Activated CD8-positive, alpha-beta memory T cell treated with anti-CD3 and anti-CD28 coated beads for 1 hour (primary cell): Measurements from ENCODE around the gene DPF3.

Experiments used
- DNase-seq, 2 donors: peaks; one replicate each; pipeline ENCODE4 v3.0.0-alpha.2; 2020; ENCODE audit warnings: low read depth in 1 of 2; ENCODE audit errors: extremely low read depth in 1 of 2

The DPF3 gene

DNA sequence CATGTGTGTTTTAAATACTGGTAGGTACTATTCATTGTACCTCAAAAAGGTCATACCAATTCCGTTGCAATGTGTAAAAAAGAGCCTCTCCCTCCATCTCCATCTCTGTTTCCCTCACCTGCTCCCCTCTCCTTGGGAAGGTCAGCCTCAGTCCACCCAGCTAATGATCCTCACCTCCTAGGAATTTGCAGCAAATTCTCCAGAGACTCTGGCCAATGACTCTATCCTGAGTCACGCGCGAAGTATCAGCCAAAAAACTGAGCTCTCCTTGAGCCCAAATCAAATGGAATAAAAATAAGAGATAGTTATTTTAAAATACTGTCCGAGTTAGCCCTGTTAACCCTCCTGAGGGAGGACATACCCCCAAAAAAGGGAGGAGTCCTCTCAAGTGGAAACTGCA is 148.4 kb downstream of the DPF3 start:
- no peak for DNase-seq

DNA sequence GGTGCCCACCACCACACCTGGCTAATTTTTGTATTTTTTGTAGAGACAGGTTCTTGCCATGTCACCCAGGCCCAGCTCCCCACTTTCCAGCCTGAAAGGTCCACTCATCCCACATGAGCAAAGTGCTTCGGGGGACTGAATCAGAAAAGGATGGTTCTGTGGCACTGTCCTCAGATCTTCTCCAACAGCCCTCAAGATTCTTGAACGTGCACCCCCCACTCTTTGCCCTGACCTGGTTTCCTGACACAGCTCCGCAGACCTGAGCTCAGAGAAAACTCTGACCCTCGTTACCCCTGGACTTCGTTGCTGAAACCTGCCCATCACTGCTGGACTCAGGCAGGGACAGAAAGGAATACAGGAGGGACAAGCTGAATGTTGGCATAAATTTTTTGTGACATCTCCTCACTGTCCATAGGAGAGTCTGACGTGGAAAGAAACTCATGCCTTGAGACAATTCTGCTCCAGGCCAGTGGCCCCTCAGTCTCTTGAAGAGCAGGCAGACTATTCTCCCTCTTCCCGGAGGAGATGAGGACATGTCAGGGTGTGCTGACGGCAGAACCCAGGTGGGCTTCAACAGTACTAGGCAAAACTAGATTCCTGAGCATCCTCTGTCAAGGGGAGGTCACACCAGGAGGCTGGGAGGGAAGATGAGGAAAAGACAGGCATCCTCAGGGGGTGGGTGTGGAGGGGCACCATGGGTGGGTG is 149.3 kb downstream of the DPF3 start:
- DNase-seq = no peak

DNA sequence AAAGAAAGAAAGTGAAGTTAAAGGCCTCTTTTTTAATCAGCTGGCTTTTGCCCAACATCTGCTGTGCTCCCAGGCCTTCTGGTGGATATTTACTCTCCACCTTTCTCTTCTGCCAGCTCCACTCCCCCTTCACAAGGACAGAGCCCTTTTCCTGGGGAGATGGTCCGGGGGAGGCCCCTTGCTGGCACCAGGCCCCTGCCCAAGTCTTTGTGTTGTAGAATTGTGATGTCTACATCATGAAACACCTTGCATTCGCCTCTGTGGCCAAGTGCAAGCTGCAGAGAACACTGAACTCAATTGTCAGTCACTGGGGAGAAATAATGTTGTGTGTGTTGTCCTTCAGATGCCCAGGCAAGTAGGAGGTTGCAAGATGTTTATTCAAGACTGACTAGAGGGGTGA is 150.3 kb downstream of the DPF3 start:
- DNase-seq = no peak

DNA sequence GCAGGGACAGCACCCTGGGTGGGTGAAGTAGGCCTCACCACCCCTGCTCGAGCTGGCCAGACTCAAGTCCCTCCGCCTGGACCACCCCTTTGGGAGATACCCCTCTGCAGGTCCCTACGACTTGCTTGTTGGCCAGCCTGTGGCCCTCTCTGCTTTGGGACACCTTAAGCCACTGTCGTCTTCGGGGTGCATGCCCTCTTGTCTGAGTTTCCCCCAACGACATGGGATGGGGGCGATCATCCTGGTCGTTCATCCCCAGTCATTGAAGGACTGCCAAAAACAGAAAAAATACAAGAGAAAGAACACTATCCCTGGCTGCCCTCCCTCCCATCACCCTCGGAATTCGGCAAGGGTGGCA is 151.1 kb downstream of the DPF3 start:
- no peak for DNase-seq

DNA sequence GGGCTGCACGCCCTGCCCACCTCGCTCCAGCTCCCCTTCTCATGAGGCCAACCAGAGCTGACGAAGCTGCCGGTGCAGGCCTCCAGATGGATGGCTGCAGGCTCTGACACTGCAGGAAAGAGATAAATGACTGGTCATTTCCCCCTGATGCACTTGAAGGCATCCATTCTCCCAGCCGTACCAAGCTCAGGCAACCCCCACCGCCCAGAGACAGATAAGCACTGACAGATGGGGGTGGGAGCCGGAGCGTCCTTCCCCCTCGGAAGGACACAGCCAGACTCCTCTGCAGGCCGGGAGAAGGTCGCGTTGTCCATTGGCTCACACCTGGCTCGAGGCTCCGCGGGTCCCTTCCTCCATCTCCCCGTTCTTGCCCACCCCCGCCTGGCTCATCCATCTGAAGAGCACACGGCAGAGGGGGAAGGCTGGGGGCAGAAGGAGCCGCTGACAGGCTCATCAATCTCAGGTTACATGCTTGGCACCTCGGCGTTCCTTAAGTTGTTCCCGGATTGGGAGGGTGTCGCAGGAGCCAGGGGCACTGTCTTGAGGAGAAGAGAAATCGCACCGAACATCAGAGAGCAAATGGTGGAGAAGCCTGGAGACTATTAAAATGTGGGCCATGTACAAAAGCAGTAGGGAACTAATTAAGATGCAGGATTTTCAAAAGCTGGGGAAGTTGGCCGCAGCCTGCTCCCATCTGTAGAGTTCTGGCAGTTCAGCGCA is 151.6 kb downstream of the DPF3 start:
- no peak for DNase-seq

DNA sequence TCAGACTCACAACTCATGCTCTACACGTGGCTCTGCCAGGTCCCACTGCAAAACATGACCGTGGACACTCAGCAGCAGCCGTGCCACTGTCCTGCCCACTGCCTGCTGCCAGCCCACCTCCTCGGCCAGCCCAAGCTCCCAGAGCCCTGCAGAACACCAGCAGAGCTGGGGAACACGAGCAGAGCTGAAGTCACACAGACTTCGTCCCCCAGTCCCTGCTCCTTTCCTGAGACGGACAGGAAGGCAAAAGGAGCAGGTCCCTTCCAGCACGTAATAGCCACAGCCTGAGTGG is 152.1 kb downstream of the DPF3 start:
- DNase-seq = no peak

DNA sequence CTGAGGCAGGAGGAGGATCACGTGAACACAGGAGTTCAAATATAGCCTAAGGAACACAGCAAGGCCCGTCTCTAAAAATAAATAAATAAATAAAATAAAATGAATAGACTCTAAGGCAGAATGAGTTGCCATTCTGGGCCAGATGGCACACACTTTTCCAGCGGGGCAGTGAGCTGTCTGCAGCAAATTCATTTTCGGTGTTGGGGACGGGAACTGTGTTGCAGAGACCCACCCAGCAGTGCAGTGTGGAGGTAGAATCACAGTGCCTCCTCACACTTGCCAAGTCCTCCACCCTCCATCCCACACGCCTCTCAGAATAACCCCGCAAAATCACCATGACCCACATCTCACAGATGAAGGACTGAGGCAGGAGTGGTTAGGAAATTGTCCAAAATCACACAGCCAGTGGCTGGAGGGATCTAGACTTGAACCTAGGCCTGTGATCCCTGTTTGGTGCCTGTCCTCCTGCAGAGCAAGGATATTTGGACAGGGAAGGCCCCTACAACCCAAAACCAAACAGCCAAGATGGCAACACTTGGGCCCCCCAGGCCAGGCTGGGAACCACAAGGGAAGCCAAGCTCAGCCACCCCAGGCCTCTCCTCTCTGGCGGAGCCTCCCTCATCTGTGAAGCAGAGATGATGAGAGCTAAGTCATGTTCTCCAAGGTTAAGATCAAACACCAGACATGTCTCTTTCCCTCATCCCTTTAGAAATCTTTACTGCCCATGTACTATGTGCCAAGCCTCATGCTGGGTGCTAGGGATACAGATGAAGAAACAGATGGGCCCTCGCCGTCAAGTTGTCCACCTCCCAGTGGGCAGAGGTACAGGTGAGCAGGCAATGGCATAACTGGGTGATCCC is 152.7 kb downstream of the DPF3 start:
- no peak for DNase-seq

DNA sequence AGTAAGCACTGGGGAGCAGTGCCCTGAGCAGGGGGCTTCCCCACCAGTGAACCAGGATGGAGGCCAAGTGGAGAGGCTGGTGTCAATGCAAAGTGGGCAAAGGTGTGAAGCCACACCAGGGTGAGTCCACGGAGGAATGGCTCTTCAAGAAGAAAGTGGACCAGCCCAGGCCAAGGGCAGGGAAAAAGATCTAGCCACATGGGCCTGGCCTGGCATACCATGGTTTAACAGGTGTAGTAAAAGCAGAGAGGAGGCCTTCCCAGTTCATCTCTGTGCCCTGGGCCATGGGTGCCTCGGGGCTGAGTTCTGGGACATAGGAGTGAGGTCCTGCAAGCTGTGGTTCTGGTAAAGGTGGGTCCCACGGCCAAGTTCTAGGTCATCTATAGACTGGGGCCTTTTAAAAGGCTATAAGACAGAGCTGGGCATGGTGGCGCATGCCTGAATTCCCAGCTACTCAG is 153.4 kb downstream of the DPF3 start:
- DNase-seq = no peak

DNA sequence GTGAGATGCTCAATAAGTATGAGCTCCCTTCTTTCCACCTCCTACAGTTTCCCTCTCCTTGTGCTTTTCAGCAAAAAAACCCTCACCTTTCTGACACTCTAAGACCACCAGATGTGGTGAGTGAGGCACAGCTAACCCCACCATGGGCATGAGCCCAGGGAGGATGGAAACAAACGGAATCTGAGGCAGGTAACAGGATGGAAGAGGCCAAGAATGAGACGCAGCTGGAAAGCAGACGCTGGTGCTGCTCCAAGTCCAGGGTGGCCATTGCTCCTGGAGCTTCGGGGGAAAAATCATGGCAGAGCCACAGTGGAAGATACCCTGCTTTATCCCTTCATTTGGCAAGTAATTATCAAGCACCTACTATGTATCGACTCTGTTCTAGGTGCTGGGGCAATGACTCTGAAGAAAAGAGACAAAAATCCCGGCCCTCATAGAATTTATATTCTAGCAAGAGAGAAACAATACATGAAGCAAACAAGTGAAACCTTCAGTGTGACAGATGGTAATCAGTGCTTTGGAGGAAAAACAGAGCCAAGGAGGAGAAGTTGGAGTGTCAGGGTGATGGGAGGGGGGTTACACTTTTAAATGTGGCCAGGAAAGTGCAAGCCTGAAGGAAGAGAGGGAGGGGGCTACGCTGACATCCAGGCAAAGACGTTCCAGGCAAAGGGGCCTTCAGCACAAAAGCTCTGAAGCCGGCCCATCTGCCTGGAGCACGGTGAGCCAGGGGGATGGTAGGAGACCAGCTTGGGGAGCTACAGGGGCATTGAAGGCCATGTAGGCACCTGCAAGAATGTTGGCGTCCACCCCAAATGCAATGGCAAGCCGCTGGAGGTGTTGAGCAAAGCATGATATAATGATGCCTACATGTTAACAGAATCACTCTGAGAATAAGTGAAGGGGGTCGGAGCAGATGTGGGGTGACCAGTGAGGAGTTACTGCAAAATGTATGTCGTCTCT is 154.2 kb downstream of the DPF3 start:
- no peak for DNase-seq

DNA sequence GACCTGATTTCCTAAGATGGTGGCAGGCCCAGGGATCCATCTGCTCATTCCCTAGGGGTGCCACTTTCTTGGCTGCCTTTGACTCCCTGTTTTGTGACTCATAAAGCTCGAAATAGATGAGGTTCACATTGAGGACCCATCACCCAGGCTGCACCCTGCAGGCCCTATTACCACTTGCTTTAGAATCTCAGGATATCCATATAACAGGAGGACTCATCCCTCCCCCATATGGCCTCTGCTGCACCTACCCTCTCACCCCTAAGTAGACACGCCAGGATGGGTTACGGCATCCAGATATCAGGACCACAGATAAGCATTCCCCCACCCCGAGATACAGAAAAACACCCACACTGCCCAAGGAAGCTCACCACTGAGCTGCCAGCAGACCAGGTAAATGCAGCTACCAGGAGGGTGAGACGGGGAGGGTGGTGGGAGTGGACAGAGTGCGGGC is 155.7 kb downstream of the DPF3 start:
- no peak for DNase-seq

DNA sequence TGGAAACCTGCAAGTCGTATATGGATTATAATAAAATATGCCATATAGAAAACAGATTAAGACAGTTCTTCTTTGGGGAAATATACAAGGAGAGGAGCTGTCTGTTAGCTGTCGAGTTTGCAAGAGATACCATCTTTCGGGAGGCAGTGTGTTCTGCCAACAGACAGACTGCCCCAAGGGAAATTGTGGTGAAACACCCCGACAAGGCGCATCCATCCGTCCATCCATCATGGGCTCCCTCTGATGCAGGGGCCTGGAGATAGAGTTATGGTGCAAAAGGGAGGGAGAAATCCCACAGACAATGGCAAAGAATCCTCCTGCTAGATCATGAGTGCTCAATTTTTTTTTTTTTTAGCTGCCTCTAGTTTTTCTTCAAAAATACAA is 156.3 kb downstream of the DPF3 start:
- no peak for DNase-seq

DNA sequence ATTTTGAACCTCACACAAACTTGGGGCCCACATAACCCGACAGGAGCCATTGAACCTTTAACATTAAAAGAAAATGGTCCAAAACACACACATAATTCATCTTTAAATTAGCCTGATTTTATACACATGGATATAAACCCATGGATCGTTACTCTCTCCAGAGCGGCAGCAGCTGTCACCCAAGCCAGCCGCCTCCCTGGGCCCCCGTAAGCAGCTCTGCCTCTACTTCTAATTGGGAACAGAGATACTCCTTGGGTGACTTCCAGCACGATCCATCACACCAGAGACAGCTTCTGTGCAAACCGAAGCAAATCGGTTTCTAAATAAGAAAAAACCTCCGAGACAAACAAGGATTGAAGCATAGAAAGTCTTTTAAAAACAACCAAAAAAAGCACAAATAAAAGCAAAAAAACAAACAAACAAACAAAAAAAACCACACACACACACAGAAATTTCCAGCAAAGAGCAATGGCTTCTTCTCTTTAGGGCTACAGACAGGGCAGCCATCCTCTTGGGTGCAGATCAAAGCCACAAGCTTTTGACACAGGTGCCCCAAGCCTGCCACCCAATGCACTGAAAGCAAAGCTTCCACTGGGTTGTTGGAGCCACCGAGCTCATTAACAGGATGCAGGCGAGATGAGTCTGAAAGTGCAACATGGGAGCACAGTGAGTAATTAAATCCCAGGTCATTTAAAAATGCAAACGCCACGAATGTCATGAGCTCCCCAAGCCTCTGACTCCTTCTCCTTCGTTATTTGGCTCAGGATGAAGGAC is 156.9 kb downstream of the DPF3 start:
- DNase-seq = no peak

DNA sequence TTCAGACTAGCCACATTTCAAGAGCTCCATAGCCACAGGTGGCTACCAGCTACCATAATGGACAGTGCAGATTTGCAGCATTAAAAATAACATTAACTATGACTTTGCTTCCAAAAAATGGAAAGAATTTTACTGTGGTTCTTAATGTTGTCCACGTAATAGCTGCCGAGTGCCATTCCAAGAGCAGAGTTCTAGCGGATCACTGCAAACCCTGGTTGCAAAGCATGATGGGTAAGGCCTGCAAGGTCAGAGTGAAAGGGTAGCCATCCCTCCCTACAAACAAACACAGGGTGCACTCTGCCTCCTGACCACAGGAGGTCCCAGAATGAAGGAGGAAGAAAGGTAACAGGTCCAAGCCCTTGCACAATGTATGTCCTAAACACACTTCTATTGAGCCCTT is 157.6 kb downstream of the DPF3 start:
- no peak for DNase-seq

DNA sequence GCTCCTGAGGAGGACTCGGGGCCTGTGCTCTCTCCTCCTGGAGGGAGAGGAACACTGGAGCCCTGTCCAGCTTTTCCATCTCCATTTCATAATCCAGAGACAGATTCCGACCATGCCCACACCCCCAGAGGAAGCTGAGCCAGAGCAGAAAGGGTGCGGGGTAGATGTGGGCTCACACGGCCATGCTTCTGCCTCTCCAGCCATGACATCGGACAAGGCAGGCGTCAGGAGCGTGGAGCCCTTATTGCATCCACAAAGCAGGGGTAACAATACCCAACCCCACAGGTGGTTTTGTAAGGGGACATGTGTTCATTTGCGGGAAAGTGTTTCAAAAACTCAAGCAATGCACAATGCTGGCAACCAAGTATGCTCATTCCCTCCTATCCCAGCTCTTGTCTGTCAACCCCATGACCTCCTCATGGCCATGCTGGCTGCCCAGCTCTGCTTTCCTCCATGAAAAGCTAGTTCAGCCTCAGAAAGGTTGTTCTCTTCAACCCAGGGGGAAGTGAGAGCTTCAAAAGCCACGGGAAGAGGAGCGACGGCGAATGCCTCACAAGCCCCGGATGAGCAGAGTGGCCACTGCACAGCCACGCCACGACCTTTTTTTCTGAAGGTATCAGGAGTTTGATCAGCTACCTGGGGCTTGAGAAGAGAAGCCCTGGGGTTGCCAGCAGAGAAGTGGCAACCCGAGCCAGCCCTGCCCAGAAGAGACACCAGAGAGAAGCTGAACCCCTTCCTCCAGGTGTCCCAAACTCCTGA is 161.7 kb downstream of the DPF3 start:
- DNase-seq = no peak

DNA sequence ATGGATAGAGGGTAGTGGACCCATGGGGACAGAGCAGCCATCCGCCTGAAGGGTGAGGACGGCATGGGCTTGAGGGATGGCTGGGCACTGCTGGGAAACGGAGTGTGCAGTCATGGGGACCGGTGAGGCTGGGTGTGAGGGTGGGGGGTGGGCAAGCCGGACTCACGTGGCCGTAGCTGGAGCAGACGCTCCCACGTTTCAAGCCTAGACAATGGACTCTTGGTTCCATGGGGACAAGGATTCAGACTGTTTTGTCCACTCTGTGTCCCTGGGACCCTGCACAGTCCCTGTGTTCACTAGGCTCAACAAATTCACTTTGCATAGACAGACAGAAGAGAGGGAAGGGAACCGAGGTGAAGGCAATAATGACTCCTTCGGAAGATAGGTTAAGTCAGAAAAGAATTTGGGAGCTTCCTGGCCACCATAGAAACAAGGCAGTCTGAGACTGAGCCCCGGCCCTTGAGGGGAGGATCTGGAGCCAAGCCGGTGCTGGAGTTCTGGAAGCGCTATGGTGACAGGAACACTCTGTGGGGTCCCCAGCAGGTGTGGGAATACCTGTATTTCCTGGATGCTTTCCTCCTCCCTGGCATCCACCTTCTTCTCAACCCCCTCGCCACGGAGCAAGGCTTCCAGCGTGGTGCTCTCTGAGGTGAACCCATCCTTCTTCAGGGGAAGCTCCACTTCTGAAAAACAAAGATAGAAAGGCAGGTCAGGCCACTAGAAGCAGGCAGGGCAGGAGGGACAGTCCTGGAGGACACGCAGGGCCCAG is 162.5 kb downstream of the DPF3 start:
- DNase-seq = no peak

DNA sequence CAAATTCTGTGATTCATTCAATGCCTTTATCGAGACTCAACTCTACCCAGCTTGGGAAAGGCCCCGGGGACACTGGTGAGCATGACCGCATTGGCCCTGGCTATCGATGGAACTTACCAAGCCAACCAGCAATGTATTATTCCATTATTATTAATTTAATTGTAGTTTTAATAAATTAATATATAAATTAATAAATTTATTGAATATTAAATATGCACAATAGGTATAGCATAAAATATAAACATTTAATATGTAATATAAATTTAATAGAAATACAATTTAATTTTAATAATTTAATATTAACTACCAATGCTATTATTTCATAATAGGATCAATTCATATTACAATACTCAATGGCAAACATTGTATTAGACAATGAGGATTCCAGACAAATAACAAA is 163.4 kb downstream of the DPF3 start:
- DNase-seq = no peak

DNA sequence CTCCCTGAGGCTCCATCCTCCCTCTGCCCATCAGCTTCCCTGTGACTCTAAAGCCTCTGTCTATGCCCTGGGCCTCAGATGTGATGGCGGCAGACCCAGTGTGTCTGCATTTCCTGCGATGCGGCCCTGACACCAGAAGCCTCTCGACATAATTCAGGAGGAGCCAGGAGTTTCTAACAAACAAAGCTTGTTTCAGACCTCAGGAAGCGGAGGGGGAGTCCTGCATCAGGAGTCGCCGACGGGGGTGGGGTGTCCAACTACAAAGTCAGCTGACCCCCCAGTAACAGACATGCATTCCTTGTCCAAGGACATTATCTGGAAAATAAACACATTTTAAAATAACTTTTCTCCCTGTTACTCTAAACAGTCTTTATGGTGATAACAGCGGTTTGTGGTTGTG is 167.5 kb downstream of the DPF3 start:
- no peak for DNase-seq

DNA sequence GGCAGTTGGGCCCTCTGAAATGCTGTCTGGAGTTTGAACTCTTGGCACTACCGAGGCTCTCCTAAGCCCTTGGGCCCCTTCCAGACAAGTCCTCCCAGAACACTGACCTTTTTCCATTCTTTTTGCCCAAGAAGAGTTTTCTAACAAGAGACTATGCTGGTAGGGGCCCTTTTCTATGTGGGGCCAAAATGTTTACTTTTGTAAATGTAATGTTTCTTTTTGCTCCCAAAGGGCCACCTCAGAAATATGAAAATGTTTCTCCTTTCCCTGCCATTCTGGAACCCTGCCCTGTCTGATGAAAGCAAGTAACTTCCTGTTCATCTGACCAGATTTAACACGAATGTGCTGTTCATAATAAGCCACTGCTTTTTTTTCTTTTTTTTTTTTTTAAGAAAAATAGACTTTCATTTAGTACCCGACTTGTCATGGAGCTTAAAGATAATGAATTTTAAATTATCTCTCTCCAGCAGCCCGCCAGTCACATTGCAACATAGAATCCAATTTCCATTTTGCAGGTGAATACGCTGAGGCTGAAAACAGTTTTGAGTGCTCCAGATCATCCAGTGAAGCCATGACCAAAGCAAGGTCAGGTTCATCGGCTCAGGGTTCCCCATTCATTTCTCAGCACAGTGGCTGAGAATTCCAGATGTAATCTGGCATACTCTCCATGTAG is 169.9 kb downstream of the DPF3 start:
- no peak for DNase-seq
